ENCODE measurements around the gene SEPTIN8. TPM values are rescaled to one million over a fixed set of nuclear protein-coding genes. Genes with fewer than 3 reads are reported as not detected.

The SEPTIN8 gene, protein sequence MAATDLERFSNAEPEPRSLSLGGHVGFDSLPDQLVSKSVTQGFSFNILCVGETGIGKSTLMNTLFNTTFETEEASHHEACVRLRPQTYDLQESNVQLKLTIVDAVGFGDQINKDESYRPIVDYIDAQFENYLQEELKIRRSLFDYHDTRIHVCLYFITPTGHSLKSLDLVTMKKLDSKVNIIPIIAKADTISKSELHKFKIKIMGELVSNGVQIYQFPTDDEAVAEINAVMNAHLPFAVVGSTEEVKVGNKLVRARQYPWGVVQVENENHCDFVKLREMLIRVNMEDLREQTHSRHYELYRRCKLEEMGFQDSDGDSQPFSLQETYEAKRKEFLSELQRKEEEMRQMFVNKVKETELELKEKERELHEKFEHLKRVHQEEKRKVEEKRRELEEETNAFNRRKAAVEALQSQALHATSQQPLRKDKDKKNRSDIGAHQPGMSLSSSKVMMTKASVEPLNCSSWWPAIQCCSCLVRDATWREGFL
- total RNA-seq (2016; rRNA removed; fragmentation: Illumina TruSeq; extraction: Trizol) (49.9 and 50.7 TPM in 2 replicates), polyA plus RNA-seq (2011; rRNA removed) (41.4 and 52.4 TPM in 2 replicates), polyA minus RNA-seq (2011; rRNA and poly(A)+ RNA removed; ENCODE audit: low replicate concordance) (18.7 and 34.8 TPM in 2 replicates), Bru-seq, nascent RNA (percentile 66 among the genes with signal in this experiment), BruChase-seq, experiment 1, labeled RNA remaining after a 6-hour chase (percentile 84 among the genes with signal in this experiment), BruChase-seq, experiment 2, labeled RNA remaining after a 2-hour chase (percentile 83 among the genes with signal in this experiment)
- total RNA-seq (2016; cell fraction: cytosol; rRNA removed; fragmentation: Illumina TruSeq; extraction: Trizol; ENCODE audit: low read depth), result 13.3 and 15.3 TPM in 2 replicates
- 44.4 and 46.1 TPM in 2 replicates for total RNA-seq (2016; cell fraction: insoluble cytoplasmic fraction; rRNA removed; fragmentation: Illumina TruSeq; extraction: Trizol)
- total RNA-seq (2016; cell fraction: membrane; rRNA removed; fragmentation: Illumina TruSeq; extraction: Trizol), result 36.1 and 39.7 TPM in 2 replicates
- 44.2 and 49.8 TPM in 2 replicates for total RNA-seq (2016; cell fraction: nucleus; rRNA removed; fragmentation: Illumina TruSeq; extraction: Trizol)
- 28.0 and 28.2 TPM in 2 replicates for polyA plus RNA-seq (2011; cell fraction: cytosol; rRNA removed)
- 111 and 114 TPM in 2 replicates for polyA plus RNA-seq (2011; cell fraction: nucleus; rRNA removed)
- 25.3 and 37.5 TPM in 2 replicates for polyA plus RNA-seq (2012)
- polyA plus RNA-seq (2016; cell fraction: cytosol; fragmentation: Illumina TruSeq; extraction: Trizol; ENCODE audit: low read depth), result 13.8 and 15.1 TPM in 2 replicates
- polyA plus RNA-seq (2016; cell fraction: insoluble cytoplasmic fraction; fragmentation: Illumina TruSeq; extraction: Trizol; ENCODE audit: low read depth), result 42.4 and 53.4 TPM in 2 replicates
- 26.2 and 28.3 TPM in 2 replicates for polyA plus RNA-seq (2016; cell fraction: membrane; fragmentation: Illumina TruSeq; extraction: Trizol; ENCODE audit: low read depth)
- polyA plus RNA-seq (2016; cell fraction: nucleus; fragmentation: Illumina TruSeq; extraction: Trizol; ENCODE audit: insufficient read depth, low read depth), result 65.8 and 78.0 TPM in 2 replicates
- 17.4 TPM in 2 replicates for polyA minus RNA-seq (2011; cell fraction: cytosol; rRNA and poly(A)+ RNA removed)
- polyA minus RNA-seq (2011; cell fraction: nucleus; rRNA and poly(A)+ RNA removed), result 40.3 and 47.5 TPM in 2 replicates
- long read RNA-seq, experiment 1, full-length matches to known transcripts, result 10 of 21 reads
- long read RNA-seq, experiment 1, partial matches to known transcripts, result 1 of 21 reads
- long read RNA-seq, experiment 1, other reads (novel, unspliced or antisense), result 10 of 21 reads
- long read RNA-seq, experiment 2, full-length matches to known transcripts, result 6 of 77 reads
- long read RNA-seq, experiment 2, partial matches to known transcripts, result 17 of 77 reads
- long read RNA-seq, experiment 2, other reads (novel, unspliced or antisense), result 54 of 77 reads

DNA sequence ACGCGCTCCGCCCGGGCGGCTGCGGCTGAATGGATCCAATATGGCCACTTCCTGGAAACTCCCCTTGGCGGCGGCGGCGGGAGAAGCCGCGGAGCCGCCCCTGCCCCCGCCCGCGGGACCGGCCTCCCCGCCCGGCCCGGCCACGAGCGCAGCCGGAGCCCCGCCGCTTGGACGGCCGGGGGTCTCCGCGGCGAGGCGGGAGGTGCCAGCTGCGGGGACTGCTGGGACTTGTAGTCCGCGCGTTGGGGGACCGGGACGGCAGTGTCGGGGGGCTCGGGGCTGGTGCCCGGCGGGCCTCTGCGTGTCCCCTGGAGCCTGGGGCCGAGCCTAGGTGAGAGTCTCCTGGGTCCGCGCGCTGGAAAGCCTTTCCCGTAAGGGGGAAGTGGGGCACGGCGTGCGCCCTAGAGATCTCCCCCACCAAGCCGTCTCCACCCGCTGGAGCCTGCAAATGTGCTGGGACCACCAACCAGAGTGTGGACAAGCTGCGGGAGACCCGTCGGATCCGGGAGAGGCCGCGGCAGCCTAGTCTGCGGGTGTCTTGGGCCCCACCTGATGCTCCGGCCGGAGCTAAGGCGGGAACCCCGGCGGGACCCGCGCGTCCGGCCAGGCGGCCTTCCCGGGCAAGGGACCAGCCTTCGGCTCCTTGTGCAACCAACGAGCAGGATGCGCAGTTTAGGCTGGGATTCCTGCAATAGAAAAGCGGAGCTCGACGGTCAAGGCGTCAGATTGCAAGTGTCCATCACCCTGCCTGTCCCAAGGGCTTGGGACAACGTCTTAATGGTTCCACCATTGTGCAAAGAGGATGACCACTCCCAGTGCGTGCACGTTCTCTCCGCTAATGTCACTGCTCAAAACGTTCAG is at the start of gene SEPTIN8:
SEPTIN8 (minus strand) TSS at position 31 of the 861 bp plus-strand sequence. CDS start 102 bp downstream, outside the sequence.
- H3K79me2 ChIP-seq (ENCODE audit: insufficient read depth, low read length), result peaks cover 38% of the 10 kb centered on the region
- no peak for DNase-seq (ENCODE audit: low spot score)
- H3K27ac ChIP-seq (ENCODE audit: extremely low read length, insufficient read depth, low read length), result peak within 1 kb of the TSS; percentile 55
- TF ChIP-seq PLSCR1 (CRISPR knock-in tag; IDR thresholded peaks at IDR 0.05; ENCODE audit: borderline replicate concordance), result no peak
- no peak for TF ChIP-seq NCOA5 (CRISPR knock-in tag; IDR thresholded peaks at IDR 0.05)
- TF ChIP-seq ZNF841 (CRISPR knock-in tag; IDR thresholded peaks at IDR 0.05; ENCODE audit: borderline replicate concordance), result 0 out of 2 replicates have a peak, but pooled peaks have one; percentile 50
- TF ChIP-seq FIP1L1 (IDR thresholded peaks at IDR 0.05; ENCODE audit: borderline replicate concordance, insufficient read depth, low read depth, low read length), result no peak
- no peak for TF ChIP-seq CHCHD3 (CRISPR knock-in tag; IDR thresholded peaks at IDR 0.05)
- TF ChIP-seq ZMYM3 (CRISPR knock-in tag; IDR thresholded peaks at IDR 0.05), result no peak
- TF ChIP-seq ZNF770 (CRISPR knock-in tag; IDR thresholded peaks at IDR 0.05), result no peak; the same call in 1 of the 2 replicates
- TF ChIP-seq ZNF343 (CRISPR knock-in tag; IDR thresholded peaks at IDR 0.05), result no peak
- TF ChIP-seq FOXK2 (IDR thresholded peaks at IDR 0.05), result no peak
- peak; percentile 34; the same call in 1 of the 2 replicates for TF ChIP-seq ZNF704 (CRISPR knock-in tag; IDR thresholded peaks at IDR 0.05; ENCODE audit: borderline replicate concordance)
- TF ChIP-seq SPEN (CRISPR knock-in tag; IDR thresholded peaks at IDR 0.05; ENCODE audit: low read depth), result peak; percentile 12; the same call in 1 of the 2 replicates

More for the DNA sequence above, at the start of gene SEPTIN8:
- no TSS peak for BruUV-seq (replicated peaks)
- peak; percentile 28 for FAIRE-seq
- peak; percentile 60 for ATAC-seq
- Histone ChIP-seq H4K20me1 (ENCODE audit: insufficient read depth, low read length) (no peaks in the 10 kb centered on the region), H3K4me3 (replicated peaks in 1 of 3; ENCODE audit: insufficient read depth in 1 of 3, low read depth in 2 of 3, low read length in 3 of 3) (peak within 1 kb of the TSS; percentile 66 to 93 (median 72)), H3K27me3 (ENCODE audit: control insufficient read depth in 1 of 2, insufficient read depth in 2 of 2, low read length in 2 of 2) (no peaks in the 10 kb centered on the region), H3K36me3 (replicated peaks in 1 of 2; ENCODE audit: control insufficient read depth in 1 of 2, insufficient read depth in 2 of 2, low read length in 2 of 2) (no peaks in the 10 kb centered on the region), H3K9me3 (ENCODE audit: low read length) (no peaks in the 10 kb centered on the region), H3K4me1 (ENCODE audit: insufficient read depth, low read length) (peaks cover 47% of the 10 kb centered on the region), H2AFZ (ENCODE audit: low read length) (no peak within 1 kb of the TSS), H3K9ac (ENCODE audit: insufficient read depth, low read depth, low read length) (peak within 1 kb of the TSS; percentile 84), H3K4me2 (ENCODE audit: low read depth, low read length) (peak within 1 kb of the TSS; percentile 75)
- in situ Hi-C loops (cut with HindIII; ENCODE audit: extremely low pct_ligation_motif_present, low pct_unique_long_range_greater_than_20kb) (no loop called here), intact Hi-C loops (cut with micrococcal nuclease; ENCODE audit: unreplicated experiment) (loop anchor here (2.0 kb wide), 2 partner anchors 29 to 43 kb away; no protein-coding TSS in a partner anchor)
- POLR2A ChIA-PET, result interaction anchor here (0.6 to 4.2 kb wide), 3 partner anchors 30 to 178 kb away, joined by 3 to 21 read pairs (median 10); no protein-coding TSS in a partner anchor
- WGBS (ENCODE audit: low lambda C conversion rate), result 40% methylated on average over 12 of the region's 82 CpGs
- CTCF ChIA-PET (ENCODE audit: low intra/inter-chr PET ratio, low total read pairs), result no interaction called here

Measured in HepG2 (cell line).